ES-I3 (cell line): ENCODE results near the gene BPI.
"Not testable (repeated sequence)": the region's sequence is repeated elsewhere in the genome, so short reads cannot be mapped to it uniquely, and the experiment has no call there.

Source experiments
- H3K36me3 ChIP-seq: 2 replicates; pipeline ENCODE4 v1.6.1; 2013; ENCODE audit warnings: mild to moderate bottlenecking, low read length, control low read depth, moderate library complexity; ENCODE audit not compliant: insufficient read depth
- H3K4me1 ChIP-seq: 2 replicates; pipeline ENCODE4 v1.6.1; 2013; ENCODE audit warnings: mild to moderate bottlenecking, control low read depth, low read length; ENCODE audit not compliant: insufficient read depth
- H3K9ac ChIP-seq: 2 replicates; pipeline ENCODE4 v1.6.1; 2013; ENCODE audit warnings: low read depth, mild to moderate bottlenecking, low read length, moderate library complexity
- H3K9me3 ChIP-seq: 2 replicates; pipeline ENCODE4 v1.6.1; 2013; ENCODE audit warnings: mild to moderate bottlenecking, low read length, moderate library complexity; ENCODE audit not compliant: control insufficient read depth, insufficient read depth

BPI gene

GRCh38 chr20:38270869-38271605 is 32.9 kb upstream of the BPI start:
- no peak overlapping the region for H3K9ac ChIP-seq
- H3K4me1 ChIP-seq, result peaks cover 5% of the 10 kb centered on the region; the same call in 1 of the 2 replicates
- H3K9me3 ChIP-seq, result no peaks in the 10 kb centered on the region
- no peaks in the 10 kb centered on the region for H3K36me3 ChIP-seq

- Histone ChIP-seq H3K9me3 (no peaks in the 10 kb centered on the region), H3K36me3 (no peaks in the 10 kb centered on the region), H3K4me1 (peaks cover 5% of the 10 kb centered on the region; the same call in 1 of the 2 replicates), H3K9ac (no peak overlapping the region)
Measured at GRCh38 chr20:38271608-38272120, 32.3 kb upstream of the BPI start.

- Histone ChIP-seq H3K36me3 (no peaks in the 10 kb centered on the region), H3K9me3 (no peaks in the 10 kb centered on the region), H3K4me1 (peaks cover 5% of the 10 kb centered on the region; the same call in 1 of the 2 replicates), H3K9ac (no peak overlapping the region)
Measured at GRCh38 chr20:38272398-38272797, 31.6 kb upstream of the BPI start.

GRCh38 chr20:38272961-38273360 is 31.0 kb upstream of the BPI start:
- H3K9me3 ChIP-seq, result no peaks in the 10 kb centered on the region
- H3K4me1 ChIP-seq, result peaks cover 5% of the 10 kb centered on the region; the same call in 1 of the 2 replicates
- no peak overlapping the region for H3K9ac ChIP-seq
- H3K36me3 ChIP-seq, result no peaks in the 10 kb centered on the region

- Histone ChIP-seq H3K4me1 (peaks cover 5% of the 10 kb centered on the region; the same call in 1 of the 2 replicates), H3K36me3 (no peaks in the 10 kb centered on the region), H3K9me3 (no peaks in the 10 kb centered on the region), H3K9ac (no peak overlapping the region)
Measured at GRCh38 chr20:38275815-38276550, 28.0 kb upstream of the BPI start.

- Histone ChIP-seq H3K9ac (no peak overlapping the region), H3K36me3 (no peaks in the 10 kb centered on the region), H3K4me1 (peaks cover 5% of the 10 kb centered on the region; the same call in 1 of the 2 replicates), H3K9me3 (no peaks in the 10 kb centered on the region)
Measured at GRCh38 chr20:38277285-38277684, 26.7 kb upstream of the BPI start.

GRCh38 chr20:38277691-38278090 is 26.3 kb upstream of the BPI start:
- H3K36me3 ChIP-seq, result no peaks in the 10 kb centered on the region
- no peak overlapping the region for H3K9ac ChIP-seq
- H3K9me3 ChIP-seq, result no peaks in the 10 kb centered on the region
- H3K4me1 ChIP-seq, result peaks cover 5% of the 10 kb centered on the region; the same call in 1 of the 2 replicates

GRCh38 chr20:38278131-38278530 is 25.8 kb upstream of the BPI start:
- Histone ChIP-seq H3K36me3 (no peaks in the 10 kb centered on the region), H3K9me3 (no peaks in the 10 kb centered on the region; the same call in 1 of the 2 replicates), H3K4me1 (peaks cover 5% of the 10 kb centered on the region; the same call in 1 of the 2 replicates), H3K9ac (no peak overlapping the region)

GRCh38 chr20:38278763-38279162 is 25.2 kb upstream of the BPI start:
- H3K9ac ChIP-seq, result no peak overlapping the region
- no peaks in the 10 kb centered on the region; the same call in 1 of the 2 replicates for H3K9me3 ChIP-seq
- no peaks in the 10 kb centered on the region for H3K36me3 ChIP-seq
- H3K4me1 ChIP-seq, result peaks cover 5% of the 10 kb centered on the region; the same call in 1 of the 2 replicates

GRCh38 chr20:38281176-38281915 is 22.6 kb upstream of the BPI start:
- H3K4me1 ChIP-seq, H3K36me3 ChIP-seq, H3K9ac ChIP-seq, H3K9me3 ChIP-seq: not testable (repeated sequence)

GRCh38 chr20:38283236-38283635 is 20.7 kb upstream of the BPI start:
- no peak overlapping the region for H3K9ac ChIP-seq
- no peaks in the 10 kb centered on the region for H3K4me1 ChIP-seq
- H3K36me3 ChIP-seq, result no peaks in the 10 kb centered on the region
- H3K9me3 ChIP-seq, result peaks cover 5% of the 10 kb centered on the region

- H3K4me1 ChIP-seq, H3K9me3 ChIP-seq, H3K36me3 ChIP-seq, H3K9ac ChIP-seq: not testable (repeated sequence)
Measured at GRCh38 chr20:38284066-38284650, 19.8 kb upstream of the BPI start.

- Histone ChIP-seq H3K36me3 (no peaks in the 10 kb centered on the region), H3K9ac (no peak overlapping the region), H3K4me1 (no peaks in the 10 kb centered on the region), H3K9me3 (peaks cover 5% of the 10 kb centered on the region)
Measured at GRCh38 chr20:38284893-38285444, 19.0 kb upstream of the BPI start.
